OCI-LY3 (cell line): ENCODE results near the gene B3GNT9.

Experiments
- EZH2phosphoT487 ChIP-seq: fragments of 200-600 bp; shearing (Covaris generic); IDR thresholded peaks from 2 replicates; pipeline ENCODE4 v1.6.1; 2018; ENCODE audit warnings: antibody characterized with exemption, mixed run types, low read depth
- TF ChIP-seq, protein P1 (sequence below): fragments of 200-600, 300-600 bp; sonication (generic); IDR thresholded peaks from 2 replicates; pipeline ENCODE4 v1.5.1; 2014; ENCODE audit warnings: antibody characterized with exemption, low read length, low read depth

DNA sequence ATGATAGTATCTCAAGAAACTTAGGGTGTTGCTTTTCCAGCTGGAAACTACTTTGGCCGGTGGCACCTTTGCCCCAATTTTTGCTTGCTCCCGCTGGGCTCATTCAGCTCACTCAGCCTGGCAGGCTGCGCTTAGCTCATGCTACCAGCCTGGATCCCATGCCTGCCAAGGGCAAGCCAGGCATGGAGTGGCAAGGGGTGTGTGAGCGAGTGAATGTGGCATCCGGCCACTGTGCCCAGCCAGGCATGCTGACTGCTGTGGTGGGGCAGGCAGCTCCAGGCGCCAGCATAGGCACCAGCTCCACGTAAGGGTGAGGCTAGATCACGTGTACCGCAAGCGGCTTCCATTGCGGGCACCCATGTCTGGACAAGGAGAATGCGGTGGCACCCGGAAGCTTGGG is 9.4 kb downstream of the B3GNT9 start:
- TF ChIP-seq, protein P1, sequence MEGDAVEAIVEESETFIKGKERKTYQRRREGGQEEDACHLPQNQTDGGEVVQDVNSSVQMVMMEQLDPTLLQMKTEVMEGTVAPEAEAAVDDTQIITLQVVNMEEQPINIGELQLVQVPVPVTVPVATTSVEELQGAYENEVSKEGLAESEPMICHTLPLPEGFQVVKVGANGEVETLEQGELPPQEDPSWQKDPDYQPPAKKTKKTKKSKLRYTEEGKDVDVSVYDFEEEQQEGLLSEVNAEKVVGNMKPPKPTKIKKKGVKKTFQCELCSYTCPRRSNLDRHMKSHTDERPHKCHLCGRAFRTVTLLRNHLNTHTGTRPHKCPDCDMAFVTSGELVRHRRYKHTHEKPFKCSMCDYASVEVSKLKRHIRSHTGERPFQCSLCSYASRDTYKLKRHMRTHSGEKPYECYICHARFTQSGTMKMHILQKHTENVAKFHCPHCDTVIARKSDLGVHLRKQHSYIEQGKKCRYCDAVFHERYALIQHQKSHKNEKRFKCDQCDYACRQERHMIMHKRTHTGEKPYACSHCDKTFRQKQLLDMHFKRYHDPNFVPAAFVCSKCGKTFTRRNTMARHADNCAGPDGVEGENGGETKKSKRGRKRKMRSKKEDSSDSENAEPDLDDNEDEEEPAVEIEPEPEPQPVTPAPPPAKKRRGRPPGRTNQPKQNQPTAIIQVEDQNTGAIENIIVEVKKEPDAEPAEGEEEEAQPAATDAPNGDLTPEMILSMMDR: no peak
- TF ChIP-seq EZH2phosphoT487: no peak
